Activated CD4-positive, alpha-beta T cell treated with anti-CD3 and anti-CD28 coated beads, Interleukin-2, Interleukin-4, amounts not matched to agents 100 ng/mL and 50 ng/mL, durations not matched to agents 16 hours and 8 hours (primary cell): ENCODE results near the gene YIPF5.

ENCODE experiments used
- DNase-seq: peaks from one replicate; pipeline ENCODE4 v3.0.0-alpha.2; 2020; ENCODE audit warnings: low spot score

YIPF5 gene

GRCh38 chr5:144177548-144177947 lies 7.1 kb upstream of the YIPF5 start:
- no peak for DNase-seq

- DNase-seq, result no peak
Measured at GRCh38 chr5:144173766-144174165, 3.3 kb upstream of the YIPF5 start.

DNA sequence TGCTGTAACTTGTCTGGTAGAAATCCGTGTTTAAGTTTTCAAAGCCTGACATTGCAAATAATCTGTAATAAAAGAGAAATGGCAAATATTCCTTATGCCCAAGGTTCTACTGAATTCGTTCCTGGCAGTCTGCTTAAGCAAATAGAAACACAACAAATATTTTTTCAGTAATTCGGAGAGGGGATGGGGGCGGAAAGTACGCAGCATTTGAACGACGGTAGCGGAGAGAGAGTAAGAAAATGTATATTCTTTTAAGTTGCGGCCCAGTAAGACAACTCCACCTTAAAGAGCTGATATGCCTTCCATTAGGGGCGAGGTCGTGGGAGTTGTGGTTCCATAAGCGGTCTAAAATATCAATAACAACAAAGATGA lies 569 bp downstream of the YIPF5 start:
- DNase-seq, result no peak

DNA sequence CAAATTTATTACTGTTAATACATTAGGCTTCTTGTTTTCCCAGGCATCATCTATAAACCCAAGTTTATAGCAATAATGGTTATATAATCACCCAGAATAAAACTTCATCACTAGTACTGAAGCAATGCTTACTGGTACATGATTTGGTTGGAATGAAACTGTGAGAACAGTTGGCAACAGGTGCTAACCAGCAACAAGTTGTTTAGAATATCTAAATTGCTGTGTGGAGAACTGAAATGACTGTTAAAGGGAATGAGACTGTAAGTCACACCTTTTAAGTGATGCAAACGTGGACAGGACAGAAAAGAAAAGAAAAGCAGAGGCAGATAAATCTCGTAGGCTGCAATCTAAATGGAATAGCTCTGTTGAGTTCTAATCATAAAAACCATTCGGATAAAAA lies 2.5 kb downstream of the YIPF5 start:
- no peak for DNase-seq

GRCh38 chr5:144166696-144167095 lies 3.8 kb downstream of the YIPF5 start:
- no peak for DNase-seq

DNA sequence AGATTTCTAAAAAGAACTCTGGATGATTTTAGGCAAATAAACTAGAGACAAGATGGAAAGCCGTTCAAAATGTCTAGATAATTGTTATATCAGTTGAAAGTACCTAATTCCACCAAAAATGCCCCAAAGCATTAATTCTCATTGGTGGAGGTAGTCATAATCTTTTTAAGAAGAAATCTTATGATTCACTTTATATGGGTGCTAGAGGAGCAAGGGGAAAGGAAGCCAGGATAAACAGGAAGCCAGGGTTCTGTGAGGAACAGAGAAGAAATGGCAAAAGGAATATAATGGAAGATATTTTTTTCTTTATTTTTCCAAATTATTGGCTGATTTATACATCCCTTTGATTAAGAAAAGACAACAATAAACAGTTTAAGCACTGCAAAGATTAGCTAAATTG lies 7.8 kb downstream of the YIPF5 start:
- no peak for DNase-seq

DNA sequence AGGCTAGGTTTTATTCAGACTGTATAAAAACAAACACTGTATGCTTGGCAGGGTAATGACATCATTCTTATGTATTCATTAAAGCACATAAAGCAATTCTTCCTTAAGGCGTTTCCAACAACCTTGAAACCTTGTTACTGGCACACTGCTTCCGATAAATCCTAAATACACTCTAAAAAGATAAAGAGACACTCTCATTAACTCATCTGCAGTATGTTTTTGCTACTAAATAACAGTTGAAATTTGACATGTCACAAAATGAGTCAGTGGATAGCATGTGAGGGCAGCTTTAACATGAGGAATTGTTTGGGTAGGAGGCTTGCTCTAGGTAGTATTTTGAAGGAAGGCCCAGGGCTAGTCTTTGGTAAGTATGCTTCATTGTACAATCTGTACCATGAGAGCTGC lies 13.7 kb downstream of the YIPF5 start:
- no peak for DNase-seq

GRCh38 chr5:144151026-144151425 lies 19.4 kb downstream of the YIPF5 start:
- DNase-seq, result no peak

DNA sequence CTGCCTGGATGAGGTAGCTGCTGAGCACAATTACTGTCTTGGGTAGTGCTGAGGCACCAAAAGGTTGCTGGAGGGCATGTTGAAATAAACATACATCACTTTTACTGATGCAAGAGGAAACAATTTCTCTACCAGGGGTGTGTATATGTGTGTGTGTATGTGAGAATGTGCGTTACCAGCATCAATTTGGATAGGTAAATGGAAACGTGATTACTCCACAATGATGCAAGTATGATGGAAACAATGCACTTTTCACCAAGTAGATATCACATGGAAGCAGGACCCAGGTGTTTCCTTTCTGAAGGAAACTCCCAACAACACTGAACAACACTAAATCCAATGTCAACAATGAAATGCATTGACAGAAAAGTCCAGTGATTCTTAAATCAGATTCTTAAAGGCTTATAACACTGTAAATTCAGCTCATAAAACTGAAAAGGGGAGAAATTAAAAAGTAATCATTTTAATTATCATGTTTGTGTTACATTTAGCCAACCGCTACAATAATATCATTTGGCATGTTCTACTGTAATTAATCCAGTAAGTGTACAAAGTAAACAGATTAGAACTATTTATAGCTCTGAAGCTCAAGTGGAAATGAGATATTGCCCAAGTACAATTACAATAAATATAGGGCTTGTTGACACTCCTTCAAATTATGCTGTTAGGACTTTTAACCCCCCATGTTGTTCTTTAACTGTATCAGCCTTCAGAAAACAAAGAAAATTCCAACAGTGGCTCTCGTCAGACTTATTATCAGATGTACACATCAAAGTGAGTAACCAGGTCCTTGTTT lies 25.3 kb downstream of the YIPF5 start:
- DNase-seq, result no peak

DNA sequence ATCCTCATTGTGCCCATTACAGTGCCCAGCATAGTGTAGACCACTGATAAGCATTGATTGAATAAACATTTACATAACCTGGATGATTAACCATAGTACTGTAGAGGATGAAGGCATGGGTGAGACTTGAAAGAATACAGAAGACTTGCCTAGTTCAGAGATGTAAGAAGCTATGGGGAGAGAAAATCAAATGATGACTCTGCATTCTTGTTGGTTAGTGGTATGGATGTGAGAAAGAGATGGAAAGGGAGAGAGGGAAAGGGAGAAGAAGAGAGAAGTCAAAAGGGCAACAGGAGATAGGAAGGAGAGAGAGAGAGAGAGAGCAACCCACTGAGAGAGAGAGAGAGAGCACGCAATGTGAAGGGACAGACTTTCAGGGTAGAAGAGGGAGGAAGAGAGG lies 26.8 kb downstream of the YIPF5 start:
- no peak for DNase-seq

- DNase-seq, result no peak
Measured at GRCh38 chr5:144142824-144143162, 27.7 kb downstream of the YIPF5 start.

DNA sequence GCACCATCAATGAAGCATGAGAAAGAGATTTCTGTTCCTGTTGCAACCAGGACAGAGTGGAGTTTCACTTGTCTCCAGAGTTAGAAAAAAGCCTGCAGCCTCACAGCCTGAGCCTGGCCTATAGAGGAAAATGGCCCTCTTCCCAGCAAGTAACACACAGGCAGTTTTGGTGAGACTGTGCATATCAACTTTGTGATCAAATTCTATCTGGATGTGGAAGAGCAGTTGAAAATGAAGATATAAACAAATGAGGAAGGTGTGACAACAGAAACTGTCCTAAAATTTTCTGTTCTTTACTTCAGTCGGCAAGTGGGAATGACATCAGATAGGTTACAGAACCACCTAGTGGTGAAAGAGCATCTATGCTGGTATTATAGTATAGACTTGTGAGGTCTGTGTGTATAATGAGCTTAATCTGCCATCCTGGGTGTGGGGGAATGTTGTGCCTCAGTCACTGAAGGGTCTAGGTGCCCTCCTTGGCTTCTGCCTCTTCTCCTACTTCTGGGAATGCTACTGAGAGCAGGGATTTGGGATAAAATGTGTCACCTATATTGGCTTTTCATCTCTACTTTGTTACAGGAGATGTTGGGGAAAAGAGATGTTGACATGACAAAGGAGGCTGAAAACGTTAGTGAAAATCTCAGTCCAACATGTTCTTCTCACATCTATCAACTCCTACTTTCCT lies 28.2 kb downstream of the YIPF5 start:
- peak; percentile 35 for DNase-seq

GRCh38 chr5:144141585-144141984 lies 28.9 kb downstream of the YIPF5 start:
- no peak for DNase-seq

DNA sequence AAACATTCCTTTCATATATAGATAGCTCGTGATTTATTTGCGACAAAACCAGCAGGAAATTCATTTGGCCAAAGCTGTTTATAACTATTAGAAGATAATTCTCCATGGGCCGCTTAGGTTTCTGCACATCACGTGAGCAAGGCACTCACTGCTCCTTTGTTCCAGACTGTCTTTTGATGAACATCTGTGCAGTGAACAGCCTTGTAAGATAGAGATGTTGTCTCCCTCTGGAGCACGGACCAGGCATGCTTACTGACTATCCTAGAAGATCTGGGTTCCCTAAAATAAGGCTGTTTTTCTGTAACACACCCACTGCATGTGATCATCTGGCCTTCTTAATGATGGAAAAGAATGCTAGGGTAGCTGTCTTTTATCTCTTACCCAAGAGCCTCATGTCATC lies 30.9 kb downstream of the YIPF5 start:
- no peak for DNase-seq

GRCh38 chr5:144135113-144135762 lies 35.2 kb downstream of the YIPF5 start:
- DNase-seq, result no peak

- DNase-seq, result no peak
Measured at GRCh38 chr5:144134194-144134826, 36.1 kb downstream of the YIPF5 start.

GRCh38 chr5:144133050-144133633 lies 37.3 kb downstream of the YIPF5 start:
- no peak for DNase-seq

- no peak for DNase-seq
Measured at GRCh38 chr5:144131261-144131660, 39.2 kb downstream of the YIPF5 start.

GRCh38 chr5:144130306-144130705 lies 40.2 kb downstream of the YIPF5 start:
- DNase-seq, result no peak

DNA sequence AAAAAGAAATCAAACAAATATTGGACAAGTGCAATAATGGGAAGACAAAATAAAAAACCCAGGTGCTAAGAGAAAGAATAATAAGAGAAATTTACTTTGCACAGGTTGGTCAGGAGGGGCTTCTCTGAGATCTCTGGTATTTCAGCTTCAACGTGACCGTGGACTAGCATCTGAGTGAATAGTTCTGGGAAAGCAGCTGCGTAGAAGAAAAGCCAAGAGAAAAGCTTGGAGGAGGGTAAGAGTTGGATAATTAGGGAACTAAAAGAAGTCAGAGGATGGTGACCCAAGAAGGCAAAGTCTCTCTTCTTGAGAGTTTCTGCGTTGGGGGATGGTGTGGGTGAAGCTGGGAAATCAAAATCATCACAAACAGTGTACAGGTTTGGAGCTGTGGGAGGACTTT lies 41.6 kb downstream of the YIPF5 start:
- DNase-seq, result no peak

DNA sequence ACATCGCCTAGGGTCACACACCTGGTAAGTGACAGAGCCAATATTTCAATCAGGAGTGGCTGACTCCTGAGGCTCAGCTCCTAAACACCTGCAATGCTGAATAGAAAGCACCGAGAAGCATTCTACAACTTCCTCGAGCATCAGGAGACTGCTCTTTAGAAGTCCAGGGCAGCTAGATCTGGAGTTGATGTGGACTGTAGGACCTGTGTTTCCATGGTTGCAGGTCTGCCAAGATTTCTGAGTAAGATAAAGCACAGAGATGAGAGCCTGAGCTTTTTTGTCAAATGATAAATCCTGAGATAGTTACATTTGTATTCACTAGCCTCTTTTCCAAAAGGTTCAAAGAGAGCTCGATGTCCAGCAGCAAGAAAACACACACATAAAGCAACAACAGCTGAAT lies 43.8 kb downstream of the YIPF5 start:
- no peak for DNase-seq

DNA sequence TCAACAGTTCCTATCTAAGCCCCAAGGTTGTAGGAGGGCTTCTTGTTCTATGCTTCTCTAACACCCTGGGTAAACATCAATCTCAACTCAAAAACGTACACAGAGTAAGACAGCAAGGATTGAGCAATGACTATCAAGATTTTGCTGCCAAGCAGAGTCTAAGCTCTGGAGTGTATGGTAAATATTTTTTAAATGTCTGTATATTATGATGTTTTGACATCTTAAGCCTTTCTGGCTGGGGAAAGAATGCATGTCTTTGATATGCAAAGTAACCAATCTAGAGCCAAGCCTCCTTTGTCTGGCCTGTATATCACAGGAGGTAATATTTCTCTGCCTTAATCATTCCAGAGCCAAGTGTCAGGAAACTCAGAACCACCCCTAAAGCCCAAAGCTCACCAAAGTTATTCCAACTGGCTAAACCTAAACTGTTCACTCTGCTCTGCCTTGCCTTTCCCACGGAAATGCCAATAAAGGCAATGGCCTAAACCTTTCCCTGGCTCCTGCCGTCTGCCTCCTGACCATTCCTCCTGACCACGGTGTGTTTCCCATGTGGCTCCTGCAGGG lies 45.2 kb downstream of the YIPF5 start:
- no peak for DNase-seq
